Testis (tissue), 2 donors: Measurements from ENCODE around the gene FARP2.

Experiments
- CTCF ChIP-seq, 3 experiments: fragments of 450-650 bp in 2 of 3; fragments of 200-600 bp in 1 of 3; sonication (generic) in 1 of 3; IDR thresholded peaks; one replicate each; pipeline ENCODE4 v1.5.1; 2016 to 2019; ENCODE audit warnings: antibody characterized with exemption in 3 of 3, mild to moderate bottlenecking in 2 of 3, moderate library complexity in 1 of 3
- POLR2A ChIP-seq: fragments of 450-650 bp; IDR thresholded peaks from one replicate; pipeline ENCODE4 v1.6.1; 2017; ENCODE audit warnings: antibody characterized with exemption, mild to moderate bottlenecking, moderate library complexity

GRCh38 chr2:241372361-241372992, 16.4 kb downstream of the FARP2 start:
- TF ChIP-seq POLR2A (no peak), CTCF (IDR thresholded peaks at IDR 0.05) (no peak)
